ENCODE measurements around the gene AKAP6. TPM values are rescaled to one million over a fixed set of nuclear protein-coding genes. Genes with fewer than 3 reads are reported as not detected.
"Not testable (repeated sequence)": the region's sequence is repeated elsewhere in the genome, so short reads cannot be mapped to it uniquely, and the experiment has no call there.

The AKAP6 gene
- total RNA-seq, 1 donor from 2014 or later: 0.20 TPM

- DNase-seq (ENCODE audit: low read depth in 2 of 2): no peak
Measured at GRCh38 chr14:32368107-32368506, 39.0 kb downstream of the AKAP6 start.

- DNase-seq (ENCODE audit: low read depth in 2 of 2): peak in 1 of 2 donors; percentile 75
Measured at GRCh38 chr14:32370714-32371113, 41.6 kb downstream of the AKAP6 start.

GRCh38 chr14:32372154-32372553 is 43.1 kb downstream of the AKAP6 start:
- DNase-seq (ENCODE audit: low read depth in 2 of 2): peak in 1 of 2 donors; percentile 80

GRCh38 chr14:32373174-32373573 is 44.1 kb downstream of the AKAP6 start:
- DNase-seq (ENCODE audit: low read depth in 2 of 2): not testable (repeated sequence)

GRCh38 chr14:32374155-32374554 is 45.1 kb downstream of the AKAP6 start:
- DNase-seq (ENCODE audit: low read depth in 2 of 2): peak in 1 of 2 donors; percentile 24

- DNase-seq (ENCODE audit: low read depth in 2 of 2): no peak
Measured at GRCh38 chr14:32375663-32376062, 46.6 kb downstream of the AKAP6 start.

GRCh38 chr14:32377046-32377646 is 48.0 kb downstream of the AKAP6 start:
- DNase-seq (ENCODE audit: low read depth in 2 of 2): no peak

GRCh38 chr14:32378284-32378683 is 49.2 kb downstream of the AKAP6 start:
- no peak for DNase-seq (ENCODE audit: low read depth in 2 of 2)

- DNase-seq (ENCODE audit: low read depth in 2 of 2): peak in 1 of 2 donors; percentile 3
Measured at GRCh38 chr14:32379447-32379846, 50.3 kb downstream of the AKAP6 start.

- DNase-seq (ENCODE audit: low read depth in 2 of 2): no peak
Measured at GRCh38 chr14:32381869-32382268, 52.8 kb downstream of the AKAP6 start.

- peak; percentile 9 to 26 for DNase-seq (ENCODE audit: low read depth in 2 of 2)
Measured at GRCh38 chr14:32382704-32383103, 53.6 kb downstream of the AKAP6 start.

GRCh38 chr14:32383364-32384009 is 54.4 kb downstream of the AKAP6 start:
- no peak for DNase-seq (ENCODE audit: low read depth in 2 of 2)

- DNase-seq (ENCODE audit: low read depth in 2 of 2): no peak
Measured at GRCh38 chr14:32384464-32384863, 55.4 kb downstream of the AKAP6 start.

GRCh38 chr14:32387295-32387694 is 58.2 kb downstream of the AKAP6 start:
- not testable (repeated sequence) for DNase-seq (ENCODE audit: low read depth in 2 of 2)

- DNase-seq (ENCODE audit: low read depth in 2 of 2): no peak
Measured at GRCh38 chr14:32393119-32393518, 64.0 kb downstream of the AKAP6 start.

GRCh38 chr14:32394038-32394437 is 64.9 kb downstream of the AKAP6 start:
- no peak for DNase-seq (ENCODE audit: low read depth in 2 of 2)

GRCh38 chr14:32396885-32397284 is 67.8 kb downstream of the AKAP6 start:
- DNase-seq (ENCODE audit: low read depth in 2 of 2): no peak

GRCh38 chr14:32397861-32398640 is 69.0 kb downstream of the AKAP6 start:
- peak in 1 of 2 donors; percentile 45 for DNase-seq (ENCODE audit: low read depth in 2 of 2)

- no peak for DNase-seq (ENCODE audit: low read depth in 2 of 2)
Measured at GRCh38 chr14:32399920-32400319, 70.8 kb downstream of the AKAP6 start.

- no peak for DNase-seq (ENCODE audit: low read depth in 2 of 2)
Measured at GRCh38 chr14:32400480-32400879, 71.4 kb downstream of the AKAP6 start.

- DNase-seq (ENCODE audit: low read depth in 2 of 2): no peak
Measured at GRCh38 chr14:32403021-32403420, 73.9 kb downstream of the AKAP6 start.

- no peak for DNase-seq (ENCODE audit: low read depth in 2 of 2)
Measured at GRCh38 chr14:32403688-32404087, 74.6 kb downstream of the AKAP6 start.

Measured in lung microvascular endothelial cell (primary cell).